ENCODE data around the gene CCR8.

- TF ChIP-seq ZNF274 (IDR thresholded peaks at IDR 0.05; ENCODE audit: low read depth, low read length) (no peak), YY1 (IDR thresholded peaks at IDR 0.05; ENCODE audit: insufficient read depth, insufficient read length) (no peak), SUZ12 (IDR thresholded peaks at IDR 0.05; ENCODE audit: extremely low read depth, insufficient read depth, insufficient read length) (no peak)
Measured at GRCh38 chr3:39362812-39363211, 33.3 kb downstream of the CCR8 start.
